GM10248 (cell line): Measurements from ENCODE around the gene MSI2.
"Not testable (repeated sequence)": the region's sequence is repeated elsewhere in the genome, so short reads cannot be mapped to it uniquely, and the experiment has no call there.

ENCODE experiments used
- CTCF ChIA-PET: fragments of 300-600 bp; sonication (Branson Sonifier 250); formaldehyde crosslinking; extraction: SDS; loops from one replicate; lab custom pipeline; 2021; ENCODE audit warnings: antibody characterized with exemption; lab: Yijun Ruan, JAX
- POLR2A ChIA-PET: fragments of 350-650 bp; sonication (Branson Sonifier 250); formaldehyde crosslinking; extraction: SDS; loops from one replicate; lab custom pipeline; 2020; ENCODE audit warnings: antibody characterized with exemption; lab: Yijun Ruan, JAX
- DNase-seq: peaks from one replicate; pipeline ENCODE4 v3.0.0; 2012; ENCODE audit errors: extremely low spot score
- TF ChIP-seq, protein P1 (sequence below): IDR thresholded peaks from 2 replicates; pipeline ENCODE4 v1.5.1; 2012; ENCODE audit warnings: mild to moderate bottlenecking, low read depth; ENCODE audit errors: extremely low read depth, missing control alignments, control extremely low read depth

MSI2 gene

DNA sequence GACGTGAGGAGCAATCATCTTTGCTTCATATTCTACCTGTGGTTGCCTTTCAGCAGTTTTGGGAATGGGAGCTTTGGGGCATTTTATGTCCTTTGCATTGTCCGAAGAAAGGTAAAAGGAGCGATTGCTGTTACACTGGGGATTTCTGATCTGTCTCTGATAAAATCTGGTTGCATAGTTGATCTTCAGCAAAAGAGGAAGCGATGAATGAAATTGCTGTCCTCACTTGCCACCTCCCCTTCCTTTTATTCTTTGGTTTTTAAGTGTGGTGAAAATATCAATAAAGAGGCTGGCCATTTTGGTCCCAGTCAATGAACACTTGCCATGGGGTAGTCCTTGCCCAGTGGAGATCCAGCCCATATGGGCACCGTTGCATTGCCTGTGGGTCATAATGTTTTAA is 236.8 kb downstream of the MSI2 start:
- ChIA-PET CTCF (interaction anchor here (1.3 kb wide), 1 partner anchor 19 kb away, joined by 3 read pairs; no protein-coding TSS in a partner anchor), POLR2A (no interaction called here)
- peak; percentile 41 for DNase-seq
- TF ChIP-seq, protein P1, sequence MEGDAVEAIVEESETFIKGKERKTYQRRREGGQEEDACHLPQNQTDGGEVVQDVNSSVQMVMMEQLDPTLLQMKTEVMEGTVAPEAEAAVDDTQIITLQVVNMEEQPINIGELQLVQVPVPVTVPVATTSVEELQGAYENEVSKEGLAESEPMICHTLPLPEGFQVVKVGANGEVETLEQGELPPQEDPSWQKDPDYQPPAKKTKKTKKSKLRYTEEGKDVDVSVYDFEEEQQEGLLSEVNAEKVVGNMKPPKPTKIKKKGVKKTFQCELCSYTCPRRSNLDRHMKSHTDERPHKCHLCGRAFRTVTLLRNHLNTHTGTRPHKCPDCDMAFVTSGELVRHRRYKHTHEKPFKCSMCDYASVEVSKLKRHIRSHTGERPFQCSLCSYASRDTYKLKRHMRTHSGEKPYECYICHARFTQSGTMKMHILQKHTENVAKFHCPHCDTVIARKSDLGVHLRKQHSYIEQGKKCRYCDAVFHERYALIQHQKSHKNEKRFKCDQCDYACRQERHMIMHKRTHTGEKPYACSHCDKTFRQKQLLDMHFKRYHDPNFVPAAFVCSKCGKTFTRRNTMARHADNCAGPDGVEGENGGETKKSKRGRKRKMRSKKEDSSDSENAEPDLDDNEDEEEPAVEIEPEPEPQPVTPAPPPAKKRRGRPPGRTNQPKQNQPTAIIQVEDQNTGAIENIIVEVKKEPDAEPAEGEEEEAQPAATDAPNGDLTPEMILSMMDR = no peak

DNA sequence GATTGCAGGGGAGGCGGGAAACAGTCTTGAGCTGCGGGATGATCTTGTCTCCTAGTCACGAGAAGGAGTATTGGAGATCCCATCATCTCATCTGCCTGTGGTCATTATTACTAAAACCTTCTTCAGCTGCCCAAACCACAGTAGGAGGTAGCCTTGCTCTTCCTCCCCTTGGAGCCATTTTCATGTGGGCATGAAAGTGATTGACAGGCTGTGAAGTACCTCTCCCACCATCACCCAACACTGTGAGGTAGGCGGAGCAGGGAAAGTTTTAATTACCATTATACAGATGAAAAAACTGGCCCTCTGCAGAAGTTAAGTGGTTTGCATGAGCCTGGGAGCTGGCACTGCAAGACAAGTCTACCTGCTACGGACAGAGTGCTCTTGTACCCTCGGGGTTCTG is 237.3 kb downstream of the MSI2 start:
- DNase-seq = no peak
- CTCF ChIA-PET = interaction anchor here (1.3 kb wide), 1 partner anchor 19 kb away, joined by 3 read pairs; no protein-coding TSS in a partner anchor
- POLR2A ChIA-PET = no interaction called here
- TF ChIP-seq, protein P1 = no peak

DNA sequence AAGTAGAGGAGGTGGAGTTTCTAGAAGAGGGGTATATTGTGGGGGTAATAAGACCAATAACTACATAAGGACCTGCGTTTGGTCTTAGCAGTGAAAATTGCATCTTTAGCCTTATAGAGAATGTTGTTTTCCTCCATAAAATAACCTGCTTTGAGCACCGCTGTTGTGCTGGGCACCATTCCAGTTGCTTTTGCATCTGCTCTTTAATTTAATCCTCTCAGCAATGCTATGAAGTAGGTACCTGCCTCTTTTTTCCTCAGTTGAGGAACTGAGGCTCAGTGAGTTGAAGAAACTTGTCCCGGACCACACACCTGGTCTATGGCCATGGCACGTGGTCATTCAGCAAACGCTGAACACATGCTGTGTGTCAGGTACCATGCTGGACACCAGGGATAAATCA is 238.1 kb downstream of the MSI2 start:
- ChIA-PET CTCF (interaction anchor here (1.2 to 1.3 kb wide), 2 partner anchors 20 to 28 kb away, joined by 3 read pairs; no protein-coding TSS in a partner anchor), POLR2A (no interaction called here)
- TF ChIP-seq, protein P1 = no peak
- no peak for DNase-seq

DNA sequence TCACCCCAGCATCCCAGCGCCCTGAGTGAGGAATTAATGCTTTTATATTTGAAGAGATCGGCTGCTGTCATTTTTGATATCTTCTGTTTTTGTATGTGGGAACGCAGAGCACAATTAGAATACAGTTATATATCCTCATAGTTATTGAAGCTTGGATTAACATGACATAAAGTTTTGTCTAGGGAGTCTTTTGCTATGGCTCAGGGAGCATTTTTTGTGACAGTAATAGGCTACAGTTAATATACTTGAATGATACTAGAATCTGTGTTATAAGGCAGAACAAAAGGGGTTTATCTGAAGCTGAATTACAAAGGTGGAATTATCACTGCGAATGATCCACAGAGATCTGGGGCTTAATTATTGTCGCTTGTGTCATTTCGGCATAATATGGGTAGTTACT is 239.4 kb downstream of the MSI2 start:
- TF ChIP-seq, protein P1 = no peak
- ChIA-PET POLR2A (no interaction called here), CTCF (interaction anchor here (0.9 to 1.4 kb wide), 3 partner anchors 15 to 36 kb away, joined by 3 read pairs; no protein-coding TSS in a partner anchor)

DNA sequence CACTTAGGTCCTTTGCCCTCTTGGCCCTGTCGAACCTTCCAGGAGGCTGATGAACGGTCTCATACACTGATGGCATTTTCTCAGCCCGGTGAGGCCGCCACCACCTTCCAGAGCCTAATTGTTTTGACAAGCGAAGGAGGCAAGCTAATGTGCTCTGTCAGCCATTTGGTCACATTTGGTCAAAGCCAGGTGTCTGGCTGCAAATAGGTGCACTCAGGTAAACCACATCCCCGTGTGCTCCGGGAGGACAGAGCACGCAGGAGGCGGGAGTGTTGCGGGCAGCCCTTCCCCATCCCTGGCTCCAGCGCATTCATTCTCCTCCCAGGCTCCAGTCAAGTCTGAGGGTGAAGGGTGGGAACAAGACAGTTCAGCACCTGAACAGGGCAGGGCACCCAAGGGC is 240.1 kb downstream of the MSI2 start:
- TF ChIP-seq, protein P1 = no peak
- DNase-seq = no peak
- ChIA-PET CTCF (interaction anchor here (0.9 to 1.4 kb wide), 5 partner anchors 14 to 176 kb away, joined by 3 to 6 read pairs (median 3); no protein-coding TSS in a partner anchor), POLR2A (no interaction called here)

More for the DNA sequence above, 239.4 kb downstream of the MSI2 start:
- DNase-seq = no peak

DNA sequence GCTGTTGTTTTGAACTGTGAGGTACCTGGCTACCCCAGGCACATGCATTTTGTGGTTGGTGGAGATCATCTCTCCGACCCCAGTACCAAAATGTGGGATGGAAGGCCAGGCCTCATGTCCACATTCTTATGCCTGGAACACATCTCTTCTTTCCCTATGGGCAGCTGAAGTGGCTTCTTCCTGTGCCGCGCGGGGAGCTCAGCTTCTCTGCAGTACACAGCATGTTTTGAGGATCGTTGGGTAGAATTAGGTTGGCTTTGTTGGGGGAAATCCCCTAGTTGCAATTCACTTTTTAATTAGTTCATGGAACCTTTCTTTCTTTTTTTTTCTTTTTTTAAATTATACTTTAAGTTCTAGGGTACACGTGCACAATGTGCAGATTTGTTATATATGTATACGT is 242.1 kb downstream of the MSI2 start:
- POLR2A ChIA-PET = no interaction called here
- CTCF ChIA-PET = interaction anchor here (1.3 to 1.9 kb wide), 6 partner anchors 10 to 172 kb away, joined by 3 to 12 read pairs (median 4); no protein-coding TSS in a partner anchor
- no peak for DNase-seq
- TF ChIP-seq, protein P1 = no peak

DNA sequence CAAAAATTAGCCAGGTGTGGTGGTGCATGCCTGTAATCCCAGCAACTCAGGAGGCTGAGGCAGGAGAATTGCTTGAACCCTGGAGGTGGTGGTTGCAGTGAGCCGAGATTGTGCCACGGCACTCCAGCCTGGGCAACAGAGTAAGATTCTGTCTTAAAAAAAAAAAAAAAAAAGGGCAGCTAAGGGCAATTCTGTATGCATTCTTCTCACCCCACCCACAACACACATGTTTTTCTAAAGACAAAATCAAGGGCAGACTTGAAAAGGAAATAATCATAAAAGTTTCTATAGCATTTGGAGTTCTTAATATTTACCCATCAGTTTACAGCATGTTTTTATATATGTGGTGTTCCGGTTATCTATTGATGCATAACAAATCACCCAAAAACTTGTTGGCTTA is 242.9 kb downstream of the MSI2 start:
- CTCF ChIA-PET = interaction anchor here (1.1 to 1.2 kb wide), 2 partner anchors 28 to 228 kb away, joined by 3 read pairs; no protein-coding TSS in a partner anchor
- DNase-seq, POLR2A ChIA-PET: not testable (repeated sequence)
